PC-3 (cell line): ENCODE data around the gene ULBP1. TPM values are rescaled to one million over a fixed set of nuclear protein-coding genes. Genes with fewer than 3 reads are reported as not detected.
"Not testable (repeated sequence)": the region's sequence is repeated elsewhere in the genome, so short reads cannot be mapped to it uniquely, and the experiment has no call there.

Source experiments
- ATAC-seq: fragments of 200-7000 bp; cut with Tn5 transposase; 2 replicates; pipeline ENCODE4 v1.9.1; 2020; ENCODE audit warnings: mild to moderate bottlenecking, moderate library complexity
- BruUV-seq: library from RNA; stranded (reverse); fragments of 400-500 nt; replicated peaks from 2 replicates; lab custom pipeline; 2021; lab: Mats Ljungman, UMichigan
- CTCF ChIA-PET: fragments of 300-600 bp; sonication (Branson Sonifier 250); formaldehyde crosslinking; loops from one replicate; lab custom pipeline; 2022; ENCODE audit warnings: antibody characterized with exemption; lab: Charles Lee
- POLR2A ChIA-PET: fragments of 300-600 bp; sonication (Branson Sonifier 250); formaldehyde crosslinking; loops from one replicate; lab custom pipeline; 2022; ENCODE audit warnings: antibody characterized with exemption; ENCODE audit not compliant: unreplicated experiment; lab: Charles Lee
- DNase-seq: peaks from one replicate; pipeline ENCODE4 v3.0.0-alpha.2; 2015
- H2AFZ ChIP-seq: fragments of 300-600 bp; sonication (generic); 2 replicates; pipeline ENCODE4 v1.6.0; 2016; ENCODE audit warnings: antibody characterized with exemption, low read length
- H3F3A ChIP-seq: fragments of 300-600 bp; sonication (generic); one replicate; pipeline ENCODE4 v1.6.0; 2017; ENCODE audit warnings: antibody characterized with exemption, low read length, control low read depth, mild to moderate bottlenecking; ENCODE audit not compliant: unreplicated experiment
- H3K27ac ChIP-seq: fragments of 300-600 bp; sonication (generic); 2 replicates; pipeline ENCODE4 v1.5.1; 2016; ENCODE audit warnings: mild to moderate bottlenecking, low read length
- H3K27me3 ChIP-seq: fragments of 300-600 bp; sonication (generic); 2 replicates; pipeline ENCODE4 v1.6.1; 2016; ENCODE audit warnings: low read length, mixed read lengths
- H3K36me3 ChIP-seq: fragments of 300-600 bp; sonication (generic); 2 replicates; pipeline ENCODE4 v1.6.1; 2016; ENCODE audit warnings: low read depth, mixed run types, low read length, mixed read lengths
- H3K4me1 ChIP-seq: fragments of 300-600 bp; sonication (generic); 2 replicates; pipeline ENCODE4 v1.5.1; 2016; ENCODE audit warnings: low read length; ENCODE audit not compliant: insufficient read depth
- H3K4me2 ChIP-seq: fragments of 300-600 bp; sonication (generic); 2 replicates; pipeline ENCODE4 v1.6.0; 2016; ENCODE audit warnings: low read length
- H3K4me3 ChIP-seq: fragments of 300-600 bp; sonication (generic); 2 replicates; pipeline ENCODE4 v1.5.1; 2016; ENCODE audit warnings: mild to moderate bottlenecking, low read length, mixed read lengths
- H3K79me2 ChIP-seq: fragments of 300-600 bp; sonication (generic); 2 replicates; pipeline ENCODE4 v1.6.1; 2017; ENCODE audit warnings: low read length, mixed read lengths
- H3K9ac ChIP-seq: fragments of 300-600 bp; sonication (generic); 2 replicates; pipeline ENCODE4 v1.6.0; 2016; ENCODE audit warnings: mild to moderate bottlenecking, low read length
- H3K9me2 ChIP-seq: fragments of 300-600 bp; sonication (generic); replicated peaks from 2 replicates; pipeline ENCODE4 v1.6.1; 2016; ENCODE audit warnings: mixed run types, low read length, mixed read lengths
- H3K9me3 ChIP-seq: fragments of 300-600 bp; sonication (generic); 2 replicates; pipeline ENCODE4 v1.6.1; 2016; ENCODE audit warnings: low read length, mixed read lengths
- H4K20me1 ChIP-seq: fragments of 300-600 bp; sonication (generic); 2 replicates; pipeline ENCODE4 v1.6.1; 2016; ENCODE audit warnings: low read length, mixed read lengths
- EZH2 ChIP-seq: fragments of 300-600 bp; sonication (generic); IDR thresholded peaks from one replicate; pipeline ENCODE4 v1.6.1; 2017; ENCODE audit warnings: antibody characterized with exemption, mild to moderate bottlenecking, low read length; ENCODE audit not compliant: unreplicated experiment
- EZH2phosphoT487 ChIP-seq: fragments of 300-600 bp; sonication (generic); IDR thresholded peaks from 2 replicates; pipeline ENCODE4 v1.6.1; 2018; ENCODE audit warnings: mild to moderate bottlenecking, antibody characterized with exemption, low read length, borderline replicate concordance
- intact Hi-C: fragments of 100-400 bp; cut with micrococcal nuclease; formaldehyde crosslinking; loops from 2 replicates; pipeline ENCODE4 v1.9.0; 2023
- total RNA-seq: library from RNA; depleted of rRNA; stranded (reverse); fragments of >200 nt; gene quantifications from 2 replicates; pipeline ENCODE4 v1.2.3, GENCODE V29; 2014
- TF ChIP-seq, protein P1 (sequence below): fragments of 300-600 bp; sonication (generic); conservative IDR thresholded peaks from 2 replicates; pipeline ENCODE4 v1.5.1; 2017; ENCODE audit warnings: antibody characterized with exemption, low read depth, mild to moderate bottlenecking, low read length

Gene ULBP1
- total RNA-seq, 1 experiment from 2014 or later, result 0.87 TPM

- Histone ChIP-seq H3K9me3 (no peaks in the 10 kb centered on the region), H3K4me1 (no peaks in the 10 kb centered on the region), H3K4me2 (no peak overlapping the region), H3K27ac (no peak overlapping the region), H4K20me1 (no peaks in the 10 kb centered on the region), H3K9ac (no peak overlapping the region), H3K9me2 (no peaks in the 10 kb centered on the region), H3F3A (no peaks in the 10 kb centered on the region), H3K36me3 (no peaks in the 10 kb centered on the region), H2AFZ (no peak overlapping the region), H3K79me2 (no peaks in the 10 kb centered on the region), H3K4me3 (no peak overlapping the region), H3K27me3 (no peaks in the 10 kb centered on the region)
- ATAC-seq, result no peak
- intact Hi-C loops, result no loop called here
- TF ChIP-seq, protein P1, sequence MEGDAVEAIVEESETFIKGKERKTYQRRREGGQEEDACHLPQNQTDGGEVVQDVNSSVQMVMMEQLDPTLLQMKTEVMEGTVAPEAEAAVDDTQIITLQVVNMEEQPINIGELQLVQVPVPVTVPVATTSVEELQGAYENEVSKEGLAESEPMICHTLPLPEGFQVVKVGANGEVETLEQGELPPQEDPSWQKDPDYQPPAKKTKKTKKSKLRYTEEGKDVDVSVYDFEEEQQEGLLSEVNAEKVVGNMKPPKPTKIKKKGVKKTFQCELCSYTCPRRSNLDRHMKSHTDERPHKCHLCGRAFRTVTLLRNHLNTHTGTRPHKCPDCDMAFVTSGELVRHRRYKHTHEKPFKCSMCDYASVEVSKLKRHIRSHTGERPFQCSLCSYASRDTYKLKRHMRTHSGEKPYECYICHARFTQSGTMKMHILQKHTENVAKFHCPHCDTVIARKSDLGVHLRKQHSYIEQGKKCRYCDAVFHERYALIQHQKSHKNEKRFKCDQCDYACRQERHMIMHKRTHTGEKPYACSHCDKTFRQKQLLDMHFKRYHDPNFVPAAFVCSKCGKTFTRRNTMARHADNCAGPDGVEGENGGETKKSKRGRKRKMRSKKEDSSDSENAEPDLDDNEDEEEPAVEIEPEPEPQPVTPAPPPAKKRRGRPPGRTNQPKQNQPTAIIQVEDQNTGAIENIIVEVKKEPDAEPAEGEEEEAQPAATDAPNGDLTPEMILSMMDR, result no peak
- TF ChIP-seq EZH2phosphoT487 (no peak), EZH2 (no peak)
- CTCF ChIA-PET, result no interaction called here
- no TSS peak for BruUV-seq
- no peak for DNase-seq
- POLR2A ChIA-PET, result no interaction called here
Measured at GRCh38 chr6:149969635-149970034, 5.9 kb downstream of the ULBP1 start.

DNA sequence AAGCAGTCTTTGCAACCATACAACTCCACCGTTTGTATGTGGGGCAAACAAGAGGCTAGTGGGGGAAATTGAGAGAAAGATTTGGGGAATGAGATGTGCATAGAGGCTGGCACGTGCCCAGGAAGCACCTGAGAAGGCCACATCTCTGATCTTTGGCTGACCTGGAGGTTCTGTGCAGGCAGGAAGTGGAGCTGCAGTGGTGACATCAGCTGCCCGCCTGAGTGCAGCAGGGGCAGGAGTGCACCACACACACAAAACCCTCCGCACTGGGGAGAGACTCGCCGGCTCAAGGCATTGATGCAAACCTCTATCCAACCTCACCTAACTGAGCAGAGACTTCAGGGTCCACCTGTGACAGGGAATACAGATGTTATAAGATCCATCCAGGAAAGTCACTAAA lies 10.7 kb downstream of the ULBP1 start:
- H3F3A ChIP-seq, H3K9me3 ChIP-seq, H4K20me1 ChIP-seq, H3K79me2 ChIP-seq, H3K4me2 ChIP-seq, H3K4me1 ChIP-seq, H2AFZ ChIP-seq, POLR2A ChIA-PET, H3K9ac ChIP-seq, ATAC-seq, intact Hi-C loops, H3K9me2 ChIP-seq, H3K27me3 ChIP-seq, H3K36me3 ChIP-seq, CTCF ChIA-PET, BruUV-seq, H3K27ac ChIP-seq, H3K4me3 ChIP-seq, DNase-seq: not testable (repeated sequence)

DNA sequence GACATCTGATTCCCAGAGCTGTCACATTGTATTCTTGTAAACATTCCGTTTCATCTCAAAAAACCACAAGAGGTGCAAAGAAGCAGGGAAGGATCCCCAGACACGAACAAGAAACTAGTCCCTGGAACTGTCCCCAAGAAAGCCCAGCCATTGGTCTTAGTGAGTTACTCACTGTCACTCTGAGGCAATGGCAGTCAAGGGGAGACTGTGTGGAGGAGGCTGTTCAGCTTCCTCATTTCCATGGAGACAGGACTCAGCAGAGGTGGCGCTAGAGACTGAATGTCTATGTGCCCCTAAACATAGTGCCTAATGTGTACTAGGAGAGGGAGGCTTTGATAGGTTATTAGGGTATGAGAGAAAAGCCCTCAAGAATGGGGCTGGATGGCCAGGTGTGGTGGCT lies 11.1 kb downstream of the ULBP1 start:
- Histone ChIP-seq H3K4me2 (no peak overlapping the region), H3K27ac (no peak overlapping the region), H3F3A (no peaks in the 10 kb centered on the region), H3K9me2 (no peaks in the 10 kb centered on the region), H2AFZ (no peak overlapping the region), H3K9me3 (no peaks in the 10 kb centered on the region), H3K36me3 (no peaks in the 10 kb centered on the region), H3K79me2 (no peaks in the 10 kb centered on the region), H3K4me1 (no peaks in the 10 kb centered on the region), H3K27me3 (no peaks in the 10 kb centered on the region), H3K4me3 (no peak overlapping the region), H4K20me1 (no peaks in the 10 kb centered on the region), H3K9ac (no peak overlapping the region)
- ChIA-PET POLR2A (no interaction called here), CTCF (no interaction called here)
- TF ChIP-seq, protein P1, result no peak
- TF ChIP-seq EZH2 (no peak), EZH2phosphoT487 (no peak)
- intact Hi-C loops, result no loop called here
- DNase-seq (no peak), ATAC-seq (no peak)
- no TSS peak for BruUV-seq
